D721Med (cell line): Measurements from ENCODE around the gene C3orf33.

ENCODE experiments used
- DNase-seq: peaks from one replicate; pipeline ENCODE4 v3.0.0; 2011; ENCODE audit warnings: low spot score; ENCODE audit not compliant: insufficient read length
- FAIRE-seq: peaks from 2 replicates; lab custom pipeline; 2011; peaks lifted over from hg19 to GRCh38; lab: Jason Lieb, UNC
- CTCF ChIP-seq: IDR thresholded peaks from 2 replicates; pipeline ENCODE4 v1.5.1; 2012; ENCODE audit warnings: mild to moderate bottlenecking, control low read depth; ENCODE audit not compliant: insufficient read depth; ENCODE audit errors: missing control alignments

Gene C3orf33

DNA sequence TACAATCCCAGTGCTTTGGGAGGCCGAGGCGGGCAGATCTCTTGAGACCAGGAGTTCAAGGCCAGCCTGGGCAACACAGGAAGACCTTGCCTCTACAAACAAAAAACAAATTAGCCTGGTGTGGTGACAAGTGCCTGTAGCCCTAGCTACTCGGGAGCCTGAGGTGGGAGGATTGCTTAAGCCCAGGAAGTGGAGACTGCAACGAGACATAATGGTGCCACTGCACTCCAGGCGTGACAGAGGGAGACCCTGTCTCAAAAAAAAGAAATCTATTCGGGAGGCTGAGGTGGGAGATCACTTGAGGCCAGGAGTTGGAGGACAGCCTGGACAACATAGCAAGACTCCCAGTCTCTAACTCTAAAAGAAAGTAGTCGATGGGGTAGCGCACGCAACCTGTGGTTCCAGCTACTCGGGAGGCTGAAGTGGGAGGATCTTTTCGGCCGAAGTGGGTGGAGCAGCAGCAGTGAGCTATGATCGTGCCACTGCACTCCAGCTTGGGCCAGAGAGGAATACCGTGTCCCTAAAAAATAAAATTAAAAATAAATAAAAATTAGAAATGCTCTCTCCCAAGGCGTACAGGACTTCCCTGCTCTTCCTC lies 775 bp downstream of the C3orf33 start:
- no peak for TF ChIP-seq CTCF
- no peak for FAIRE-seq
- no peak for DNase-seq

GRCh38 chr3:155804323-155804722 lies 1.8 kb downstream of the C3orf33 start:
- FAIRE-seq: no peak
- DNase-seq: no peak
- no peak for TF ChIP-seq CTCF

GRCh38 chr3:155792532-155792931 lies 13.5 kb downstream of the C3orf33 start:
- DNase-seq (no peak), FAIRE-seq (no peak)

DNA sequence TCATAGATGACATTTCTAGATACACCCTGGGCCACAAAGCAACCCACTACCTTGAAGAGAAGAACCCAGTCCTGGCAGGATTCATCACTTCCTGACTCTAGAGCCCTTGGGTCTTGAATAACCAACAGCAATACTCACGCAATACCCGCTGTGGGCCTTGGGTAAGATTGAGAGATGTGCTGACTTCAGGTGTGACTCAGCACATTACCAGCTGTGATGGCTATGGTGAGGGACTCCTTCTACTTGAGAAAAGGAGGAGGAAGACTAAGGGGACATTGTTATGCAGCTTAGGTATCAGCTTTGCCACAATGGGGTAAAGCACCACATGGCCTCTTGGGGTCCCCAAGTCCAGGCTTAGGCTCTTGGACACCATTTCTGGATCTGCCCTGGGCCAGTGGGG lies 14.9 kb downstream of the C3orf33 start:
- no peak for DNase-seq
- FAIRE-seq: no peak
- TF ChIP-seq CTCF: no peak

More at GRCh38 chr3:155792532-155792931, 13.5 kb downstream of the C3orf33 start:
- no peak for TF ChIP-seq CTCF

DNA sequence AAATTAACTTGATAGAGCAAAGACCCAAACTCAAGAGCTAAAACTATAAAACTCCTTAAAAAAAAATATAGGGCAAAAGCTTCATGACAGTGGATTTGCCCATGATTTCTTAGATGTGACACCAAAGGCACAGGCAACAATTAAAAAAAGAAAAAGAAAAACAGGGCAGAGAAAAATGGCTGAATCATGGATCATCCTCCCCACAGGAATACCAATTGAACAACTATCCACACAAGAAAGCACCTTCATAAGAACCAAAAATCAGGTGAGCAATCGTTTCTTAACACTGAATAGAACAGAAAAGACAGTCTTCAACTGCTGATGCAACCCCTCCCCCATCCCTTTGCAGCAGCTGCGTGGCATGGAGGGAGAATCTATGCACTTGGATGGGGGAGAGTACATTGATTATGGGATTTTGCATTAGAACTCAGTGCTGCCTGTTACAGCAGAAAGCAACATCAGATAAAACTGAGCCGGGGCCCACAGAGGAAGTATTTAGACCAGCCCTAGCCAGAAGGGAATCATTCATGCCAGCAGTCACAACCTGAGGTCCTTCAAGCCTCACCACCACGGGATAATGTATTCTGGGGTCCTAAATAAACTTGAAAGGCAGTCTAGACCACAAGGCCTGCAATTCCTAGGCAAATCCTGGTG lies 15.7 kb downstream of the C3orf33 start:
- no peak for FAIRE-seq
- DNase-seq: no peak
- no peak for TF ChIP-seq CTCF

- DNase-seq (no peak), FAIRE-seq (no peak)
- no peak for TF ChIP-seq CTCF
Observed at GRCh38 chr3:155785662-155786295, 20.3 kb downstream of the C3orf33 start.
